SK-N-SH treated with all-trans-retinoic acid at 6 μM for 48 hours (cell line): ENCODE results near the gene TMC8.

Experiments
- CSDC2 ChIP-seq: fragments of 250-450 bp; sonication (Bioruptor Pico); IDR thresholded peaks from 2 replicates; pipeline ENCODE4 v1.5.0; 2020; ENCODE audit warnings: mild to moderate bottlenecking, moderate library complexity
- OSR1 ChIP-seq: fragments of 250-450 bp; sonication (Bioruptor Pico); IDR thresholded peaks from 2 replicates; pipeline ENCODE4 v1.8.0; 2022; ENCODE audit warnings: moderate library complexity, mild to moderate bottlenecking, inconsistent platforms
- RARB ChIP-seq: fragments of 250-450 bp; sonication (Bioruptor Pico); IDR thresholded peaks from 2 replicates; pipeline ENCODE4 v1.8.0; 2021; ENCODE audit warnings: mild to moderate bottlenecking, moderate library complexity
- TF ChIP-seq, protein P1 (sequence below): fragments of 250-450 bp; sonication (Bioruptor Pico); IDR thresholded peaks from 2 replicates; pipeline ENCODE4 v1.5.1; 2020; ENCODE audit warnings: low read depth, mild to moderate bottlenecking, moderate library complexity

- TF ChIP-seq RARB (CRISPR knock-in tag) (no peak), CSDC2 (CRISPR knock-in tag) (no peak), OSR1 (no peak)
- TF ChIP-seq, protein P1, sequence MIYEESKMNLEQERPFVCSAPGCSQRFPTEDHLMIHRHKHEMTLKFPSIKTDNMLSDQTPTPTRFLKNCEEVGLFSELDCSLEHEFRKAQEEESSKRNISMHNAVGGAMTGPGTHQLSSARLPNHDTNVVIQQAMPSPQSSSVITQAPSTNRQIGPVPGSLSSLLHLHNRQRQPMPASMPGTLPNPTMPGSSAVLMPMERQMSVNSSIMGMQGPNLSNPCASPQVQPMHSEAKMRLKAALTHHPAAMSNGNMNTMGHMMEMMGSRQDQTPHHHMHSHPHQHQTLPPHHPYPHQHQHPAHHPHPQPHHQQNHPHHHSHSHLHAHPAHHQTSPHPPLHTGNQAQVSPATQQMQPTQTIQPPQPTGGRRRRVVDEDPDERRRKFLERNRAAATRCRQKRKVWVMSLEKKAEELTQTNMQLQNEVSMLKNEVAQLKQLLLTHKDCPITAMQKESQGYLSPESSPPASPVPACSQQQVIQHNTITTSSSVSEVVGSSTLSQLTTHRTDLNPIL (CRISPR knock-in tag): no peak
Observed at GRCh38 chr17:78164748-78165607, 34.4 kb downstream of the TMC8 start.
